GM18861 (cell line): ENCODE data around the gene MYO9A.

Source experiments
- ATAC-seq: cut with Tn5 transposase; IDR thresholded peaks from one replicate; pipeline ENCODE4 v1.9.1; 2021; ENCODE audit not compliant: unreplicated experiment

MYO9A gene

DNA sequence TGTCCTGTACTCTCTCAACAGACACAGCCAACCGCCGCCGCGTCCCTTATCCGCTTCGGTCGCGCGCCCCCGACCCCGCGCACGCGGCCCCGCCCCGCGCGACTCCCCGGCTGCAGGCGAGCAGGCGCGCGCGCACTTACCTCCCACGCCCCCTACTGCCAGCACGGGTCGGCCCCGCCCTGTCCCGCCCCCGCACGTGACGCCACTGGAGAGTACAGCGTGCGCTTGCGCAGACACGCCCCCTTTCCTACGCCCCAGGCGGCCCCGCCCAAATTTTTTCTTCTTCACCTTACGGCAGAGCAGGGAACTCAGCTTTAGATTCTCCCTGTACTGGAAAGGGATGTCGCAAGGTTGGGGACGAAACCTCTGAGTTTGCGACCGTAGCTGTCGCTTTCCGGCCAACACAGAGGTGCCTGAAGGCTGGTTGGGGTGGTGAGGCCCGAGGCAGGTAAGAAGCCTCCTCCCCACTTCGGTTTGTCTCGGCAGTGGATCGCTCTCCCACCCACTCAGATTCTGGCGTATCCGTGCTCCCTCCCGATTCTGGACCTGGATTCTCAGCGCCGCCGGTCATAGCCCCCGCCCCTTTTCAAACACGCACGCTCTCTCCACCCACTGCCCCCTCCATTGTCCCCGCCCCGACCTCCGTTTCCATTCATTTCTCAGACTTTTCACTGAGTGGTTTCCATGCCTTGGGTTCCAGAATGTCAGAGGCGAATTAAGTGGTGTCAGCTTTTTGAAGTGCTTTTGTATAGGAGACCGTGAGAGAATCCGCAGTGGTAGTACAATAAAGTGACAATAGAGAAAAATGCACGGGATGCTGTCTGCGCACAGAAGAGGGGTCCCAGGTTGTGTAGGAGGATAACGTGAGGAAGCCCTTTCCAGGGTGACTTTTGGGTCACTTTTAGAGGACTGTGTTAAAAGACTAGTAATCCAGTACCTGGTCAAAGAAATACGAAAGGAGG, at the start of gene MYO9A, which contains the start of gene SENP8:
TSS of gene MYO9A (minus strand) at position 134 of the 962 bp plus-strand sequence. CDS start 71,587 bp downstream, outside the sequence.
TSS of gene SENP8 (plus strand) at position 387 of the 962 bp plus-strand sequence. CDS start 21,221 bp downstream, outside the sequence.
- ATAC-seq, result peak; percentile 57

- no peak for ATAC-seq
Measured at GRCh38 chr15:72167445-72167844, 49.5 kb upstream of the MYO9A start.

DNA sequence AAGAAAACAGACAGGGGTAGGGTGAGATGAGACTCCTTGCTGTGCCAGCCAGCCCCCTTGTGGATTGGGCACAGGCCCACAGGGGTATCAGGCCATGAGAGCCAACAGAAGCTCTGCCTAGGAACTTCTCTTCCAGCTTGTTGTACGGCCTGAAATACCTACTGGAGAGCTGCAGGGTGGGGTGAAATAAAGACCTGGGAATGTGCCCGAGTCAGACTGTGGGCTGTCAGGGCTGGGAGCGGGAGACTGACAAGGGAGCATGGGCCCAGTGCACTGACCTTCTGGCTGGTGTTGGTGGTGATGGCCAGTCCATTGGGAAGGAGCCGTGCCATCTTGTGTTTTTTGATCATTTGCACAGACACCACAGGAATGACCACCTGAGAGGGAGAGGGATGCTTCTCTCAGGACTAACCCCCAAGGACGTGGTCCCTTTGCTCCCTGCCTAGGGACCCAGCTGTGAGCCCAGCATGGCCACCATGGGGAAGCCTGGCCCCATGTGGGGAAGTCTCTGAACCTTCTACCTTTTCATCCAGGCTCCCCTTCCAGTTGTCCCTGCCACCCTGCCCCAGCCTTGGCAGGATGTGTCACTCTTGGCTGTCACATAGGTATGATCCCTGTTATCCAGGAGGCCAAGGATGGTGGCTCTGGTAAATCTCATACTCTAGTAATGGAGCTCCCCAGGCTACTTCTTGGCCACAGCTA, 48.9 kb upstream of the MYO9A start:
- no peak for ATAC-seq

GRCh38 chr15:72163719-72164118, 45.8 kb upstream of the MYO9A start:
- no peak for ATAC-seq

- ATAC-seq, result no peak
Measured at GRCh38 chr15:72162569-72162968, 44.6 kb upstream of the MYO9A start.

DNA sequence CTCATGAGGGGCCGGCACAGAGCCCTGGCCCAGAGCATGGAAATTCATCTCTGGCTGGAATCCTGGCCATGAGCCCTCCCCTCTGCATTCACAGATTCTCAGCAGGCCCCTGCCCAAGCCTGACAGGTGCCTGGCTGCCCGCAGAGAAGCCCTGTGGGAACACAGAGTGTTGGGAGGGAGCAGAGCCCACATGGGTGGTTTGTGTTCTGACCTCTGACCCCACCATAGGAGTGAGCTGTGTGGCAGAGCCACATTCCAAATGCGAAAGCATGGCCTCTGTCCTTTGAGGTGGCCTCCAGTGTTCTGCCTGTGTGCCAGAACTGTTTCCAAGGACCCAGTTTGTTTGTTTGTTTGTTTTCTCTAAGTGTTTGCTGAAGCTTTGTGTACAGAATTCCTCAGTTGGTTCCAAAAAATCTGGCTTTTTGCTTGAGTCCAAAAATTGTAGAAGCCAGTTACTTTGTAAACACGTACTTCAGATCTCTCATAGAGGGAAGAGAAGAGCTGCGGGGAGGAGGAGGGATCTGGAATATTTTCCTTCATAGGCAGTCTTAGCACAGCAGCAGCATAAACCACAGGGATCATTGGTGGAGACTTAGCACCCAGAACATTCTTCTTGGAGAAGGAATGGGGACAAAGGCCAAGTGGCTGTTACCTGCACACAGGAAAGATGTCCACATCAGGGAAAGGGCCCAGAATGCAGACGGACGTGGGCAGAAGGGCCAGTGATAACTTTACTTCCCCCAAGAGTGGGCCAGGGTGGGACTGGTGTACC, 43.6 kb upstream of the MYO9A start:
- no peak for ATAC-seq

GRCh38 chr15:72160696-72161245, 42.8 kb upstream of the MYO9A start:
- no peak for ATAC-seq

DNA sequence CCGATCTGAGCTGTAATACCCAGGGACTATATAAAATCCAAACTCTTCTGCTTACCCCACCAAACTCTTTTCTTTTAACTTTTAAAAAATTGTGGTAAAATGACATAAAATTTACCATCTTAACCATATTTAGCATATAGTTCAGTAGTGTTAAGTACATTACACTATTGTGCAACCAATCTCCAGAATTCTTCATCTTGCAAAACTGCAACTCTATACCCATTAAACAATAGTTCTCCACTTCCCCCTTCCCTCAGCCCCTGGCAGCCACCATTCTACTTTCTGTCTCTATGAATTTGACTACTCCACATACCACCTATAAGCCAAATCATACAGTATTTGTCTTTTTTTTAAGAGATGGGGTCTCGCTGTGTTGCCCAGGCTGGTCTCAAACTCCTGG, 39.0 kb upstream of the MYO9A start:
- ATAC-seq, result no peak

DNA sequence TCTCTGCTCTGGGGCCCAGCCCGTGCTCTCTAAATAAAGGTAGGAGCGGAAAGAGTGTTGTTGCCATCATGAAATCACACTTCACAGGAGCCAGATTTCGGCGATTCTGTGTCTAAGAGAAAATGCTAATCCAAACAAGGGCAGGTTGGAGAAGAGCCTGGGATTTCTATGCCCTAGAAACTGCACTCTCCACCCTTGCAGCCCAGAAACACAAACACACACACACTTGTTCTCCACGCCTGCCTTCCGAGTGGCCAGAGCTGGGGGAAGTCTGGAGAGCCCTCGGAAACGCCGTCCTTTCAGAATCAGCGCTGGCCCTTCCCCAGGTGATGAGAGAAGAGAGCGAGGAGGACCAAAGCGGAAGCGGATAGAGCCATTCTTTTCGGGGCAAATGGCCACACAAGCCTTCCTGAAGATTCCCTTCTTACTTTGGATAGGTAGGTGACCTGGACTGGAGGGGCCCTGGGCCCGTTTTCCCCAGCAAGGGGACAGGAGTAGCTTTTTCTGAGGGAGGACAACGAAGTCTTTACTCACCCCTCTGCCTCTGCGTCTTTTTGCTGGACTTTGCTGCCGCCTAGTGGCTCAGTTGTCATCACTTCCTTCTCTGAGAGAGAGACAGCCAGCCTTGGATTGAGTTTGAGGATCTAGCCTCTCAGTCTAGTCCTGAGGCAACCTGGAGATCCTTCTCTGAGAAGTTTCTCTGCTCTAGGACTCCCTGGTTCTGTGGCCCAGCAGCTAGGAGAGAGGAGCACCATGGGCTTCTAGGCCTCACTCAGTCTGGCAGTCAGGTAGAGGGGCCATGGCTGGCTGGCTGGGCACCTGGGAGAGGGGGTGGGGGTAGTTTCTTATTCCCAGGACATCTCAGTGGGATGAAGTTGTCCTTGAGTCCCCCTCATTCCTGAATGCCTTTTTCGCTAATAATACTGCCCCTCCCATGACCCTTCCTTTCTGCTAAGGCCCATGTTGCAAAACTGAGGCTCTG, 38.0 kb upstream of the MYO9A start:
- ATAC-seq, result peak; percentile 80

GRCh38 chr15:72155003-72155621, 37.2 kb upstream of the MYO9A start:
- ATAC-seq, result no peak

GRCh38 chr15:72154316-72154715, 36.4 kb upstream of the MYO9A start:
- ATAC-seq, result no peak

DNA sequence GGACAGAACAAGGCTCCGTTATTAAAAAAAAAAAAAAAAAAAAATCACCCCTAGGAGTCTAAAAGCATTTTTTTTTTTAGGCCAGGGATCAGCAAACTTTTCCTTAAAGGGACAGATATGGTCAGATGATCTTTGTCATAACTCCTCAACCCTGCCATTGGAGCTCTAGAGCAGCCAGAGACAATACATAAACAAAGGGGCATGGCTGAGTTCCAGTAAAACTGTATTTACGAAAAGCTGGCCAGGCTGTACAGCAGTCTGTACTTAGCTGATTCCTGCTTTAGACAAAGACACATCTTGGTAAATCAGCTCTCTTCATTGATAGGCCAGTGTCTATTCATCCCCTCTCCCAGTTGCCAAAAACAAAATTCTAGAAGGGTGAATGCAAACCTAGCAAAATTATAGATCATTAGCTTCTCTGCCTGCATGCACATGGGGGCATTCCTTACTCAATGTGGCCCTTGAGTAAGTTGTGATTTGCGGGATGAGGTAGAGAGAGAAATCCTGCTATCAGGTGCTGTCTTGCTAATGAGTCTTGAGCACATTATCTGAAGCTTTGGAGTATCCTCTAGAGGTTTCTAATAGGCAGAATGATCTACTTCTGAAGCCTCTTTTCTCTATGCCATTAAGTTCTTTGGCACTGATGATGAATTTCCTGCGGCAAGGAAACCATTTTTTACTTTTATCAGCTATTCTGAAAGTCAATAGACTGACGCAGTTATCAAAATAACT, 35.5 kb upstream of the MYO9A start:
- no peak for ATAC-seq

GRCh38 chr15:72147418-72147817, 29.5 kb upstream of the MYO9A start:
- ATAC-seq, result no peak

DNA sequence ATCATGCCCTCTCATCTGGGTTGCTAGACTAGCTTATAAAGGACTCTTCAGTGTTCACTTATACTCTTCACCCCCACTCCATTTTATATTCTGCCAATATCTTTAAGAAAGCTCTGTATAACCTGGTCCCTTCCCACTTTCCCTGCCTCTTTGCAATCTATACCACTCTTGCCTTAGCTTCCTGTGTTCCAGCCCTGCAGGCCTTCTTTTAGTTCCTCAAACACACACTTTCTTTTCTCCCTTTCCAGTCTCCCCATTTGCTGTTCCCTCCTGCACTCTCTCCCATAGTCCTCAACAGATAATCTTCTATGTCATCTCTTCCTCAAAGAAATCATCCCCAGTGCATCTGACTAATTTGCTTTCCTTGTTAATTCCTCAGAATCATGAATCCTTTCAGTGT, 29.0 kb upstream of the MYO9A start:
- no peak for ATAC-seq

DNA sequence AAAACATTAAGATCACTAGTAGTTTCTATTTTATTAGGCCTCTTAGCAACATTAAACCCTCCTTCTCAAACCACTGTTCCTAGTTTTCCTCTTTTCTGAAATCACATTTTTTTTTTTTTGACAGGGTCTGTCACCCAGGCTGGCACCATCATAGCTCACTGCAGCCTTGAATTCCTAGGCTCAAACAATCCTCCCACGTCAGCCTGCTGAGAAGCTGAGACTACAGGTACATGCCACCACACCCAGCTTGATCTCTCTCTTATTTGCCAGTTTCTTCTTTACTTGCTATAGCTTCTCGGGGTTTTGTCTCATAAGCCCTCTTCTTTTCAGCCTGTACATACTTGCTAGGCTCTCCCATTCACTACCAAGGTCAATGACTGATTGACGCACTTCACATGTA, 28.3 kb upstream of the MYO9A start:
- no peak for ATAC-seq

DNA sequence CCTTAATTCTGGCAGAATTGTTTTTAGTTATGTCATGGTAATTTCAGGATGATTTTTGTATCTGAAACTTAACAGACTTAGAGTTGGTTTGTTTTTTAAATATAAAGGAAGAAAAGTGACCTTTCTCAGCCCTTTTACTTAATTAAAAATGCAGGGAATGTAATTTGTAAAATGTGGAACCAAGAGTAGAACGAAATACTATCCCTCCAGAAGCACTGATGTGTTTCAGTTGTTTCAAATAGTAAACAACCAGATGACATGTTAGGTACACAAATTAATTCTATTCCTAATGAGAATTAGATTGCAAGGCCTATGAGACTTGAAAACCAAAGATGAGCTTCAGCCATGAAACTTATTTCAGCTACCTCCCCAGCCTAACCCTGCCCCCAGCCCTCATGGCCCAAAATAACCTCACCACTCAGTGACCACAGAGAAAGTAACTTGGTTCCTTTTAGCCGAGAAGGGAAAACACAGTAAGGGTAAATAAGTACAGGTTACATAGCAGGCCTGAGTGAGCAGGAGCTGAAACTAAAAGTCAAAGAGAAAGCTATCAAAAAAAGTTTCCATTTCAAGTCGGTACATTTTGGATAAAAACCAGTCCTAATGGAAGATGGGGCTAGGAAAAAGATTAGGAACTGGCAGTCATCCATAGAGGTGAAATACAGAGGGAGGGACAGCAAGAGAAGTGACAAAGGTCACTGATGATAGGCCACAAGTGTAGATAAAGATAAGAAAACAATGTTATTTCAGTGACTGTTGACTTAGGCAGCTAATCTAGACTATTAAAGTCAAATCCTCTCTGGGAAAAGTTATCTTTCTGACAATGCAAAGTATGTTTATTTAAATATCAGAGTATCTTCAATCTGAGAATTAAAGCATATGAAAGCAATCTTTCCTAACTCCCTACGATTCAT, 23.5 kb upstream of the MYO9A start:
- peak; percentile 98 for ATAC-seq

DNA sequence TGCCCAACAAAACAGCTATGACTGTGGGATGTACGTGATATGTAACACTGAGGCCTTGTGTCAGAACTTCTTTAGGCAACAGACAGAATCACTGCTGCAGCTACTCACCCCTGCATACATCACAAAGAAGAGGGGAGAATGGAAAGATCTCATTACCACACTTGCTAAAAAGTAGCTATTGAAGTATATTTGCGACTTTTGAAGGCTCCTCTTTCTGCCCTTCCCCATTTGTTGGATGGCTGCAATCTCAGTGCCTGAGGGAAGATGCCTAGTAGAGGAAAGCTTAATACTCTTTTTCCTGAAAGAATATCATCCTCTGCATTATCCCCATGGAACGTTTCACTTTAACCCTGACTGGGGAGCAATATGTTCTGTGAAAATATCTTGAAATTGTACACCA, 22.1 kb upstream of the MYO9A start:
- no peak for ATAC-seq

DNA sequence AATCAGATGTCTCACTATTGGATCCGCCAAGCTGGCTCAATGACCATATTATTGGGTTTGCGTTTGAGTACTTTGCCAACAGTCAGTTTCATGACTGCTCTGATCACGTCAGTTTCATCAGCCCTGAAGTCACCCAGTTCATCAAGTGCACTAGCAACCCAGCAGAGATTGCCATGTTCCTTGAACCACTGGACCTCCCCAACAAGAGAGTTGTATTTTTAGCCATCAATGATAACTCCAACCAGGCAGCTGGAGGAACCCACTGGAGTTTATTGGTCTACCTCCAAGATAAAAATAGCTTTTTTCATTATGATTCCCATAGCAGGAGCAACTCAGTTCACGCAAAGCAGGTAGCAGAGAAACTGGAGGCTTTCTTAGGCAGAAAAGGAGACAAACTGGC, 21.7 kb upstream of the MYO9A start:
- ATAC-seq, result no peak
